Fibroblast of villous mesenchyme (primary cell): ENCODE data around the gene CEACAM21. TPM values are rescaled to one million over a fixed set of nuclear protein-coding genes. Genes with fewer than 3 reads are reported as not detected.
"Not testable (repeated sequence)": the region's sequence is repeated elsewhere in the genome, so short reads cannot be mapped to it uniquely, and the experiment has no call there.

Experiments used
- DNase-seq: peaks from one replicate; pipeline ENCODE4 v3.0.0-alpha.2; 2010; ENCODE audit warnings: low read depth
- H3K4me3 ChIP-seq: 2 replicates; pipeline ENCODE4 v1.5.1; 2011; ENCODE audit warnings: low read depth, mild to moderate bottlenecking, low read length
- CTCF ChIP-seq: IDR thresholded peaks from 2 replicates; pipeline ENCODE4 v1.5.1; 2012; ENCODE audit warnings: low read depth, mild to moderate bottlenecking, low read length; ENCODE audit not compliant: insufficient read depth
- total RNA-seq: library from RNA; depleted of rRNA; stranded (reverse); fragments of >200 nt; gene quantifications from 2 replicates; pipeline ENCODE4 v1.2.3, GENCODE V29; 2012

Gene CEACAM21
- total RNA-seq, 1 donor = not detected

GRCh38 chr19:41569481-41570150 is 6.3 kb upstream of the CEACAM21 start:
- TF ChIP-seq CTCF = no peak
- DNase-seq = no peak
- H3K4me3 ChIP-seq = no peak overlapping the region

- no peak for DNase-seq
- no peak for TF ChIP-seq CTCF
- H3K4me3 ChIP-seq = no peak overlapping the region
Observed at GRCh38 chr19:41570179-41570578, 5.8 kb upstream of the CEACAM21 start.

GRCh38 chr19:41570639-41571112 is 5.3 kb upstream of the CEACAM21 start:
- no peak overlapping the region for H3K4me3 ChIP-seq
- peak; percentile 62 for DNase-seq
- peak; percentile 97 for TF ChIP-seq CTCF

- no peak overlapping the region for H3K4me3 ChIP-seq
- no peak for DNase-seq
- no peak for TF ChIP-seq CTCF
Observed at GRCh38 chr19:41577144-41577830, 1.3 kb downstream of the CEACAM21 start.

GRCh38 chr19:41577833-41578232 is 1.9 kb downstream of the CEACAM21 start:
- DNase-seq = no peak
- no peak overlapping the region for H3K4me3 ChIP-seq
- no peak for TF ChIP-seq CTCF

GRCh38 chr19:41578886-41579285 is 2.9 kb downstream of the CEACAM21 start:
- no peak overlapping the region for H3K4me3 ChIP-seq
- DNase-seq = no peak
- no peak for TF ChIP-seq CTCF

GRCh38 chr19:41581068-41581467 is 5.1 kb downstream of the CEACAM21 start:
- not testable (repeated sequence) for H3K4me3 ChIP-seq, DNase-seq

- H3K4me3 ChIP-seq, DNase-seq: not testable (repeated sequence)
Observed at GRCh38 chr19:41582577-41583182, 6.7 kb downstream of the CEACAM21 start.
